ENCODE measurements around the gene LPCAT1. TPM values are rescaled to one million over a fixed set of nuclear protein-coding genes. Genes with fewer than 3 reads are reported as not detected.

LPCAT1 gene
- total and polyA plus RNA-seq, 2 experiments from 2014 or later, result 78.0 to 255 TPM

DNA sequence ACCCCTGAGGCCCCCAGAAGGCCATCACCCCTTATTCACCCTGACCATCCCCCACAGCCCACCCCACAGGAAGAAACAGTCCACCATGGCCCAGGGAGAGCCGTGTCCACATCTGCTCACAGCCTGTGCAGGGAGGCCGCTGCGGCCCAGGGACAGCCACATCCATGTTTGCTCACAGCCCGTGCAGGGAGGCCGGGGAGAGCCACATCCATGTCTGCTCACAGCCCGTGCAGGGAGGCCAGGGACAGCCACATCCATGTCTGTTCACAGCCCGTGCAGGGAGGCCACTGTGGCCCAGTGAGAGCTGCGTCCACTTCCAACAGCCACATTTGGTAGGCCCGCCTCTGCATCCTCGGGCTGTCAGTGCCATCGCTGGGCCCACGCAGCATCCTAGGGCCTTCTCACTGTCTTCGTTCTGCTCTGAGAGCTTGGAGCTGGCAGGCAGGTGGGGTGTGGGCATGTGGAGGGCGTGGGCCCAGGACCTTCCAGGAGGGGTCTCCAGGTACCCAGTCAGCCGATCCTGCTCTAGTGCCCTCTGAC lies 38.1 kb downstream of the LPCAT1 start:
- Histone ChIP-seq H3K9me2 (ENCODE audit: insufficient read depth) (no peaks in the 10 kb centered on the region), H3K27me3 (ENCODE audit: insufficient read depth) (no peaks in the 10 kb centered on the region), H4K20me1 (replicated peaks; ENCODE audit: insufficient read depth) (peaks cover 6% of the 10 kb centered on the region; the same call in 1 of the 2 replicates), H3K4me3 (no peak overlapping the region), H2AFZ (no peak overlapping the region), H3F3A (replicated peaks; ENCODE audit: low read depth) (peaks cover 8% of the 10 kb centered on the region; the same call in 1 of the 2 replicates), H3K4me1 (ENCODE audit: insufficient read depth) (no peaks in the 10 kb centered on the region), H3K27ac (ENCODE audit: low read depth) (no peak overlapping the region), H3K79me2 (replicated peaks; ENCODE audit: insufficient read depth) (0 out of 2 replicates have a peak, but pooled peaks cover 11% of the 10 kb centered on the region), H3K36me3 (ENCODE audit: insufficient read depth) (peaks cover 14% of the 10 kb centered on the region), H3K4me2 (no peak overlapping the region)
- H3K4me3 Mint-ChIP-seq, result no peak overlapping the region
- no peak for TF ChIP-seq EZH2 (IDR thresholded peaks at IDR 0.05; ENCODE audit: low read depth, unreplicated experiment)
- TF ChIP-seq ZNF114 (CRISPR knock-in tag; IDR thresholded peaks at IDR 0.05), result no peak
- no peak for TF ChIP-seq ZNF331 (CRISPR knock-in tag; IDR thresholded peaks at IDR 0.05; ENCODE audit: low read depth)
- no peak for TF ChIP-seq NANOG (IDR thresholded peaks at IDR 0.05; ENCODE audit: borderline replicate concordance)
- no peak for TF ChIP-seq CREB1 (CRISPR knock-in tag; IDR thresholded peaks at IDR 0.05; ENCODE audit: low read depth)
- TF ChIP-seq STAT1 (IDR thresholded peaks at IDR 0.05; ENCODE audit: unreplicated experiment), result no peak
- TF ChIP-seq, protein P1, sequence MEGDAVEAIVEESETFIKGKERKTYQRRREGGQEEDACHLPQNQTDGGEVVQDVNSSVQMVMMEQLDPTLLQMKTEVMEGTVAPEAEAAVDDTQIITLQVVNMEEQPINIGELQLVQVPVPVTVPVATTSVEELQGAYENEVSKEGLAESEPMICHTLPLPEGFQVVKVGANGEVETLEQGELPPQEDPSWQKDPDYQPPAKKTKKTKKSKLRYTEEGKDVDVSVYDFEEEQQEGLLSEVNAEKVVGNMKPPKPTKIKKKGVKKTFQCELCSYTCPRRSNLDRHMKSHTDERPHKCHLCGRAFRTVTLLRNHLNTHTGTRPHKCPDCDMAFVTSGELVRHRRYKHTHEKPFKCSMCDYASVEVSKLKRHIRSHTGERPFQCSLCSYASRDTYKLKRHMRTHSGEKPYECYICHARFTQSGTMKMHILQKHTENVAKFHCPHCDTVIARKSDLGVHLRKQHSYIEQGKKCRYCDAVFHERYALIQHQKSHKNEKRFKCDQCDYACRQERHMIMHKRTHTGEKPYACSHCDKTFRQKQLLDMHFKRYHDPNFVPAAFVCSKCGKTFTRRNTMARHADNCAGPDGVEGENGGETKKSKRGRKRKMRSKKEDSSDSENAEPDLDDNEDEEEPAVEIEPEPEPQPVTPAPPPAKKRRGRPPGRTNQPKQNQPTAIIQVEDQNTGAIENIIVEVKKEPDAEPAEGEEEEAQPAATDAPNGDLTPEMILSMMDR (conservative IDR thresholded peaks at IDR 0.05; ENCODE audit: low read depth in 2 of 2), result no peak
- no peak for TF ChIP-seq JUNB (IDR thresholded peaks at IDR 0.05; ENCODE audit: unreplicated experiment)
- TF ChIP-seq, protein P2, sequence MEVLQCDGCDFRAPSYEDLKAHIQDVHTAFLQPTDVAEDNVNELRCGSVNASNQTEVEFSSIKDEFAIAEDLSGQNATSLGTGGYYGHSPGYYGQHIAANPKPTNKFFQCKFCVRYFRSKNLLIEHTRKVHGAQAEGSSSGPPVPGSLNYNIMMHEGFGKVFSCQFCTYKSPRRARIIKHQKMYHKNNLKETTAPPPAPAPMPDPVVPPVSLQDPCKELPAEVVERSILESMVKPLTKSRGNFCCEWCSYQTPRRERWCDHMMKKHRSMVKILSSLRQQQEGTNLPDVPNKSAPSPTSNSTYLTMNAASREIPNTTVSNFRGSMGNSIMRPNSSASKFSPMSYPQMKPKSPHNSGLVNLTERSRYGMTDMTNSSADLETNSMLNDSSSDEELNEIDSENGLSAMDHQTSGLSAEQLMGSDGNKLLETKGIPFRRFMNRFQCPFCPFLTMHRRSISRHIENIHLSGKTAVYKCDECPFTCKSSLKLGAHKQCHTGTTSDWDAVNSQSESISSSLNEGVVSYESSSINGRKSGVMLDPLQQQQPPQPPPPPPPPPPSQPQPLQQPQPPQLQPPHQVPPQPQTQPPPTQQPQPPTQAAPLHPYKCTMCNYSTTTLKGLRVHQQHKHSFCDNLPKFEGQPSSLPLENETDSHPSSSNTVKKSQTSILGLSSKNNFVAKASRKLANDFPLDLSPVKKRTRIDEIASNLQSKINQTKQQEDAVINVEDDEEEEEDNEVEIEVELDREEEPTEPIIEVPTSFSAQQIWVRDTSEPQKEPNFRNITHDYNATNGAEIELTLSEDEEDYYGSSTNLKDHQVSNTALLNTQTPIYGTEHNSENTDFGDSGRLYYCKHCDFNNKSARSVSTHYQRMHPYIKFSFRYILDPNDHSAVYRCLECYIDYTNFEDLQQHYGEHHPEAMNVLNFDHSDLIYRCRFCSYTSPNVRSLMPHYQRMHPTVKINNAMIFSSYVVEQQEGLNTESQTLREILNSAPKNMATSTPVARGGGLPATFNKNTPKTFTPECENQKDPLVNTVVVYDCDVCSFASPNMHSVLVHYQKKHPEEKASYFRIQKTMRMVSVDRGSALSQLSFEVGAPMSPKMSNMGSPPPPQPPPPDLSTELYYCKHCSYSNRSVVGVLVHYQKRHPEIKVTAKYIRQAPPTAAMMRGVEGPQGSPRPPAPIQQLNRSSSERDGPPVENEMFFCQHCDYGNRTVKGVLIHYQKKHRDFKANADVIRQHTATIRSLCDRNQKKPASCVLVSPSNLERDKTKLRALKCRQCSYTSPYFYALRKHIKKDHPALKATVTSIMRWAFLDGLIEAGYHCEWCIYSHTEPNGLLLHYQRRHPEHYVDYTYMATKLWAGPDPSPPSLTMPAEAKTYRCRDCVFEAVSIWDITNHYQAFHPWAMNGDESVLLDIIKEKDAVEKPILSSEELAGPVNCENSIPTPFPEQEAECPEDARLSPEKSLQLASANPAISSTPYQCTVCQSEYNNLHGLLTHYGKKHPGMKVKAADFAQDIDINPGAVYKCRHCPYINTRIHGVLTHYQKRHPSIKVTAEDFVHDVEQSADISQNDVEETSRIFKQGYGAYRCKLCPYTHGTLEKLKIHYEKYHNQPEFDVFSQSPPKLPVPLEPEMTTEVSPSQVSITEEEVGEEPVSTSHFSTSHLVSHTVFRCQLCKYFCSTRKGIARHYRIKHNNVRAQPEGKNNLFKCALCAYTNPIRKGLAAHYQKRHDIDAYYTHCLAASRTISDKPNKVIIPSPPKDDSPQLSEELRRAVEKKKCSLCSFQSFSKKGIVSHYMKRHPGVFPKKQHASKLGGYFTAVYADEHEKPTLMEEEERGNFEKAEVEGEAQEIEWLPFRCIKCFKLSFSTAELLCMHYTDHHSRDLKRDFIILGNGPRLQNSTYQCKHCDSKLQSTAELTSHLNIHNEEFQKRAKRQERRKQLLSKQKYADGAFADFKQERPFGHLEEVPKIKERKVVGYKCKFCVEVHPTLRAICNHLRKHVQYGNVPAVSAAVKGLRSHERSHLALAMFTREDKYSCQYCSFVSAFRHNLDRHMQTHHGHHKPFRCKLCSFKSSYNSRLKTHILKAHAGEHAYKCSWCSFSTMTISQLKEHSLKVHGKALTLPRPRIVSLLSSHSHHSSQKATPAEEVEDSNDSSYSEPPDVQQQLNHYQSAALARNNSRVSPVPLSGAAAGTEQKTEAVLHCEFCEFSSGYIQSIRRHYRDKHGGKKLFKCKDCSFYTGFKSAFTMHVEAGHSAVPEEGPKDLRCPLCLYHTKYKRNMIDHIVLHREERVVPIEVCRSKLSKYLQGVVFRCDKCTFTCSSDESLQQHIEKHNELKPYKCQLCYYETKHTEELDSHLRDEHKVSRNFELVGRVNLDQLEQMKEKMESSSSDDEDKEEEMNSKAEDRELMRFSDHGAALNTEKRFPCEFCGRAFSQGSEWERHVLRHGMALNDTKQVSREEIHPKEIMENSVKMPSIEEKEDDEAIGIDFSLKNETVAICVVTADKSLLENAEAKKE (CRISPR knock-in tag; IDR thresholded peaks at IDR 0.05), result no peak
- no peak for TF ChIP-seq POLR2AphosphoS5 (IDR thresholded peaks at IDR 0.05; ENCODE audit: low read depth)
- no peak for TF ChIP-seq EZH2phosphoT487 (IDR thresholded peaks at IDR 0.05; ENCODE audit: unreplicated experiment)
- TF ChIP-seq, protein P3, sequence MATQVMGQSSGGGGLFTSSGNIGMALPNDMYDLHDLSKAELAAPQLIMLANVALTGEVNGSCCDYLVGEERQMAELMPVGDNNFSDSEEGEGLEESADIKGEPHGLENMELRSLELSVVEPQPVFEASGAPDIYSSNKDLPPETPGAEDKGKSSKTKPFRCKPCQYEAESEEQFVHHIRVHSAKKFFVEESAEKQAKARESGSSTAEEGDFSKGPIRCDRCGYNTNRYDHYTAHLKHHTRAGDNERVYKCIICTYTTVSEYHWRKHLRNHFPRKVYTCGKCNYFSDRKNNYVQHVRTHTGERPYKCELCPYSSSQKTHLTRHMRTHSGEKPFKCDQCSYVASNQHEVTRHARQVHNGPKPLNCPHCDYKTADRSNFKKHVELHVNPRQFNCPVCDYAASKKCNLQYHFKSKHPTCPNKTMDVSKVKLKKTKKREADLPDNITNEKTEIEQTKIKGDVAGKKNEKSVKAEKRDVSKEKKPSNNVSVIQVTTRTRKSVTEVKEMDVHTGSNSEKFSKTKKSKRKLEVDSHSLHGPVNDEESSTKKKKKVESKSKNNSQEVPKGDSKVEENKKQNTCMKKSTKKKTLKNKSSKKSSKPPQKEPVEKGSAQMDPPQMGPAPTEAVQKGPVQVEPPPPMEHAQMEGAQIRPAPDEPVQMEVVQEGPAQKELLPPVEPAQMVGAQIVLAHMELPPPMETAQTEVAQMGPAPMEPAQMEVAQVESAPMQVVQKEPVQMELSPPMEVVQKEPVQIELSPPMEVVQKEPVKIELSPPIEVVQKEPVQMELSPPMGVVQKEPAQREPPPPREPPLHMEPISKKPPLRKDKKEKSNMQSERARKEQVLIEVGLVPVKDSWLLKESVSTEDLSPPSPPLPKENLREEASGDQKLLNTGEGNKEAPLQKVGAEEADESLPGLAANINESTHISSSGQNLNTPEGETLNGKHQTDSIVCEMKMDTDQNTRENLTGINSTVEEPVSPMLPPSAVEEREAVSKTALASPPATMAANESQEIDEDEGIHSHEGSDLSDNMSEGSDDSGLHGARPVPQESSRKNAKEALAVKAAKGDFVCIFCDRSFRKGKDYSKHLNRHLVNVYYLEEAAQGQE (IDR thresholded peaks at IDR 0.05; ENCODE audit: unreplicated experiment), result no peak
- TF ChIP-seq, protein P4, sequence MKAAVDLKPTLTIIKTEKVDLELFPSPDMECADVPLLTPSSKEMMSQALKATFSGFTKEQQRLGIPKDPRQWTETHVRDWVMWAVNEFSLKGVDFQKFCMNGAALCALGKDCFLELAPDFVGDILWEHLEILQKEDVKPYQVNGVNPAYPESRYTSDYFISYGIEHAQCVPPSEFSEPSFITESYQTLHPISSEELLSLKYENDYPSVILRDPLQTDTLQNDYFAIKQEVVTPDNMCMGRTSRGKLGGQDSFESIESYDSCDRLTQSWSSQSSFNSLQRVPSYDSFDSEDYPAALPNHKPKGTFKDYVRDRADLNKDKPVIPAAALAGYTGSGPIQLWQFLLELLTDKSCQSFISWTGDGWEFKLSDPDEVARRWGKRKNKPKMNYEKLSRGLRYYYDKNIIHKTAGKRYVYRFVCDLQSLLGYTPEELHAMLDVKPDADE (IDR thresholded peaks at IDR 0.05), result no peak
- no peak overlapping the region for H3K27ac Mint-ChIP-seq
- H3K27me3 Mint-ChIP-seq (ENCODE audit: insufficient read depth, low read depth, poor library complexity), result peaks cover 10% of the 10 kb centered on the region
- no peaks in the 10 kb centered on the region; the same call in 2 of the 3 replicates for H3K9me3 Mint-ChIP-seq
- ATAC-seq (no peak), DNase-seq (ENCODE audit: low spot score) (no peak)
- peaks cover 2% of the 10 kb centered on the region; the same call in 2 of the 3 replicates for H3K4me1 Mint-ChIP-seq
- peaks cover 69% of the 10 kb centered on the region for H3K36me3 Mint-ChIP-seq (ENCODE audit: low read depth)

Measured in GM23338 (cell line).